Panc1 (cell line): ENCODE measurements around the gene TTC34.

Experiments
- CTCF ChIP-seq: fragments of 450-650 bp; IDR thresholded peaks from 2 replicates; pipeline ENCODE4 v1.5.1; 2017; ENCODE audit warnings: mild to moderate bottlenecking
- TCF7L2 ChIP-seq: IDR thresholded peaks from 2 replicates; pipeline ENCODE4 v1.6.1; 2011; ENCODE audit warnings: mild to moderate bottlenecking, low read depth, low read length, inconsistent platforms

GRCh38 chr1:2845869-2846268 is 44.4 kb upstream of the TTC34 start:
- TF ChIP-seq CTCF = no peak
- TF ChIP-seq TCF7L2 = no peak
